B cell (primary cell): Measurements from ENCODE around the gene RAP1GAP. TPM values are rescaled to one million over a fixed set of nuclear protein-coding genes. Genes with fewer than 3 reads are reported as not detected.

Experiments
- ATAC-seq: fragments of 200-7000 bp; cut with Tn5 transposase; one replicate; pipeline ENCODE4 v1.10.0; 2021; ENCODE audit warnings: low read depth, mild to moderate bottlenecking, moderate number of reproducible peaks, moderate library complexity
- CTCF ChIA-PET: fragments of 350-600 bp; sonication (Branson Sonifier 250); formaldehyde crosslinking; loops from one replicate; lab custom pipeline; 2021; ENCODE audit warnings: antibody characterized with exemption, inconsistent platforms; lab: Charles Lee
- POLR2A ChIA-PET: fragments of 350-600 bp; sonication (Branson Sonifier 250); formaldehyde crosslinking; loops from one replicate; lab custom pipeline; 2021; ENCODE audit warnings: antibody characterized with exemption; lab: Charles Lee
- DNase-seq: peaks from one replicate; pipeline ENCODE4 v3.0.0; 2013
- H2AFZ ChIP-seq: 2 replicates; pipeline ENCODE4 v1.6.1; 2012; ENCODE audit warnings: mild to moderate bottlenecking, low read depth, low read length; ENCODE audit not compliant: insufficient read depth, poor library complexity, severe bottlenecking
- H3K27ac ChIP-seq, 2 donors: 1 replicate in 1 of 2; 2 replicates in 1 of 2; pipeline ENCODE4 v1.5.1; 2012 to 2013; ENCODE audit warnings: low read length in 2 of 2, mild to moderate bottlenecking in 2 of 2, moderate library complexity in 1 of 2
- H3K27me3 ChIP-seq, 4 experiments: fragments of 200-600 bp in 1 of 4; sonication (generic) in 1 of 4; replicated peaks in 1 of 4; 1 replicate in 2 of 4; 2 replicates in 2 of 4; pipeline versions ENCODE4 v1.6.1 to v1.7.0; 2013 to 2016; ENCODE audit warnings: low read length in 3 of 4, mild to moderate bottlenecking in 2 of 4, mixed read lengths in 1 of 4, moderate library complexity in 1 of 4; ENCODE audit not compliant: insufficient read depth in 4 of 4, control insufficient read depth in 3 of 4; ENCODE audit errors: control extremely low read depth in 1 of 4
- H3K36me3 ChIP-seq, 2 experiments: replicated peaks in 1 of 2; 1 replicate in 1 of 2; 2 replicates in 1 of 2; pipeline versions ENCODE4 v1.6.1 to v1.7.1; 2013; ENCODE audit warnings: low read length in 1 of 2; ENCODE audit not compliant: insufficient read depth in 2 of 2, control insufficient read depth in 1 of 2; ENCODE audit errors: control extremely low read depth in 1 of 2, extremely low read depth in 1 of 2
- H3K4me1 ChIP-seq, 2 donors: fragments of 200-600 bp in 1 of 2; sonication (generic) in 1 of 2; 1 replicate in 1 of 2; 2 replicates in 1 of 2; pipeline versions ENCODE4 v1.5.1 to v1.6.1; 2013 to 2017; ENCODE audit warnings: low read length in 2 of 2; ENCODE audit not compliant: control insufficient read depth in 2 of 2, insufficient read depth in 2 of 2
- H3K4me2 ChIP-seq: replicated peaks from 2 replicates; pipeline ENCODE3; 2012; ENCODE audit warnings: mild to moderate bottlenecking, low read depth, low read length; ENCODE audit not compliant: poor library complexity, severe bottlenecking
- H3K4me3 ChIP-seq, 5 experiments: fragments of 200-600 bp in 1 of 5; sonication (generic) in 1 of 5; 1 replicate in 3 of 5; 2 replicates in 2 of 5; pipeline versions ENCODE4 v1.5.1 to v1.7.0; 2011 to 2016; ENCODE audit warnings: low read length in 4 of 5, mild to moderate bottlenecking in 4 of 5, low read depth in 2 of 5, control low read depth in 1 of 5, moderate library complexity in 1 of 5; ENCODE audit not compliant: insufficient read depth in 1 of 5; ENCODE audit errors: control extremely low read depth in 1 of 5, extremely low read depth in 1 of 5
- H3K79me2 ChIP-seq: fragments of 200-600 bp; sonication (generic); one replicate; pipeline ENCODE4 v1.6.0; 2016; ENCODE audit warnings: low read length; ENCODE audit not compliant: control insufficient read depth, insufficient read depth
- H3K9ac ChIP-seq: fragments of 200-600 bp; sonication (generic); 2 replicates; pipeline ENCODE4 v1.6.1; 2017; ENCODE audit warnings: mild to moderate bottlenecking, low read length, moderate library complexity
- H3K9me3 ChIP-seq, 3 donors: one replicate each; pipeline versions ENCODE4 v1.6.1 to v1.7.1; 2013; ENCODE audit warnings: low read length in 2 of 3; ENCODE audit not compliant: control insufficient read depth in 2 of 3, insufficient read depth in 1 of 3; ENCODE audit errors: control extremely low read depth in 1 of 3
- H4K20me1 ChIP-seq: 2 replicates; pipeline ENCODE4 v1.6.0; 2012; ENCODE audit warnings: mild to moderate bottlenecking, low read length; ENCODE audit not compliant: insufficient read depth, control insufficient read depth, poor library complexity, severe bottlenecking
- H3K27ac Mint-ChIP-seq: one replicate; pipeline ENCODE4 v1.8.0; 2021; ENCODE audit warnings: mixed read lengths
- H3K27me3 Mint-ChIP-seq: one replicate; pipeline ENCODE4 v1.8.0; 2021; ENCODE audit warnings: mixed read lengths
- H3K4me1 Mint-ChIP-seq: one replicate; pipeline ENCODE4 v1.8.0; 2021; ENCODE audit warnings: mixed read lengths
- H3K4me3 Mint-ChIP-seq: one replicate; pipeline ENCODE4 v1.8.0; 2021; ENCODE audit warnings: mixed read lengths
- H3K9me3 Mint-ChIP-seq: one replicate; pipeline ENCODE4 v1.8.0; 2022; ENCODE audit warnings: mixed read lengths; ENCODE audit not compliant: insufficient read depth
- EZH2 ChIP-seq: IDR thresholded peaks from 2 replicates; pipeline ENCODE4 v1.6.1; 2012; ENCODE audit warnings: borderline replicate concordance, low read depth, mild to moderate bottlenecking, moderate library complexity, low read length; ENCODE audit not compliant: insufficient read depth, poor library complexity, severe bottlenecking
- WGBS: methylation state at CpG from one replicate; pipeline ENCODE4 v1.1.5; 2013; ENCODE audit warnings: missing lambda C conversion rate; ENCODE audit not compliant: insufficient coverage; 5-methylcytosine and 5-hydroxymethylcytosine counted together
- intact Hi-C: fragments of 100-400 bp; cut with micrococcal nuclease; formaldehyde crosslinking; loops from one replicate; pipeline ENCODE4 v1.10.0; 2022
- polyA plus RNA-seq: library from polyadenylated mRNA; depleted of rRNA; stranded (reverse); fragments of >200 nt; gene quantifications from 2 replicates; pipeline ENCODE4 v1.2.3, GENCODE V29; 2012
- total RNA-seq, 2 donors: library from RNA; stranded (reverse); fragments of 120-200 nt in 1 of 2; gene quantifications; 1 replicate in 1 of 2; 2 replicates in 1 of 2; pipeline versions ENCODE4 v1.2.3 to v1.2.4, GENCODE V29; 2013 to 2022
- TF ChIP-seq, protein P1 (sequence below): fragments of 200-600 bp; IDR thresholded peaks from one replicate; pipeline ENCODE4 v1.8.0; 2022; ENCODE audit warnings: antibody characterized with exemption, mild to moderate bottlenecking

Gene RAP1GAP
- total and polyA plus RNA-seq, 2 donors (not counting 1 experiment from before 2014, with no cell fraction given): 0.07 to 0.09 TPM

DNA sequence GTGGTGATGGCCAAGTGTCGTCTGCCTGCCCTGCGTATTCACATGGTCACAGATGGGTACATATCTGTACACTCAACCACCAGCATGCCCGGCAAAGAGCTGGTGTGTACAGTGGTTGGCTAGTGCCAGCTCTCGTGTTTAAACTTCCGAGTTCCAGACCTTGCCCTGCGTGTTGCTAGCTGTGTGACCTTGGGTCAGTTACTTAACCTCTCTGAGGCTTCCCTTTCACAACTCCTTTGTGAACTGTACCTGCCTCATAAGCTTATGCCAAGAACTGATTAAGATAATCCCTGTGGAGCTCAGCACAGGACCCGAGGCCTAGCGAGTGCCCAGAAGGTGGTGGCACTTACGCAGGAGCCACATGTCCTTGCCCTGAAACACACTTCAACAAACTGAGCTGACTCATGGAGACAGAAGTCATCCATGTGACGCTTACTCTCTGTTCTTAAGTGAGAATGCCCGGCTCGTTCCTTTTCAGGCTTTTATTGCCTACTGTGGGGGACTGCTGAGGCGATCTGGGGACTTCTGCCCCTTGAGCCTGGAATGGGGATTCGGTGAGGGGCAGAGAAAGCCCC, 104.5 kb downstream of the RAP1GAP start:
- Histone ChIP-seq H3K4me1 (no peaks in the 10 kb centered on the region), H3K27me3 (no peaks in the 10 kb centered on the region), H4K20me1 (no peaks in the 10 kb centered on the region), H3K36me3 (no peaks in the 10 kb centered on the region), H3K9me3 (no peaks in the 10 kb centered on the region), H3K27ac (no peak overlapping the region), H3K4me2 (no peak overlapping the region), H3K9ac (no peak overlapping the region), H3K4me3 (no peak overlapping the region), H3K79me2 (no peaks in the 10 kb centered on the region), H2AFZ (no peak overlapping the region)
- TF ChIP-seq EZH2: no peak
- TF ChIP-seq, protein P1, sequence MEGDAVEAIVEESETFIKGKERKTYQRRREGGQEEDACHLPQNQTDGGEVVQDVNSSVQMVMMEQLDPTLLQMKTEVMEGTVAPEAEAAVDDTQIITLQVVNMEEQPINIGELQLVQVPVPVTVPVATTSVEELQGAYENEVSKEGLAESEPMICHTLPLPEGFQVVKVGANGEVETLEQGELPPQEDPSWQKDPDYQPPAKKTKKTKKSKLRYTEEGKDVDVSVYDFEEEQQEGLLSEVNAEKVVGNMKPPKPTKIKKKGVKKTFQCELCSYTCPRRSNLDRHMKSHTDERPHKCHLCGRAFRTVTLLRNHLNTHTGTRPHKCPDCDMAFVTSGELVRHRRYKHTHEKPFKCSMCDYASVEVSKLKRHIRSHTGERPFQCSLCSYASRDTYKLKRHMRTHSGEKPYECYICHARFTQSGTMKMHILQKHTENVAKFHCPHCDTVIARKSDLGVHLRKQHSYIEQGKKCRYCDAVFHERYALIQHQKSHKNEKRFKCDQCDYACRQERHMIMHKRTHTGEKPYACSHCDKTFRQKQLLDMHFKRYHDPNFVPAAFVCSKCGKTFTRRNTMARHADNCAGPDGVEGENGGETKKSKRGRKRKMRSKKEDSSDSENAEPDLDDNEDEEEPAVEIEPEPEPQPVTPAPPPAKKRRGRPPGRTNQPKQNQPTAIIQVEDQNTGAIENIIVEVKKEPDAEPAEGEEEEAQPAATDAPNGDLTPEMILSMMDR: no peak
- Mint-ChIP-seq H3K9me3 (no peaks in the 10 kb centered on the region), H3K27ac (no peak overlapping the region), H3K4me1 (no peaks in the 10 kb centered on the region), H3K4me3 (no peak overlapping the region), H3K27me3 (no peaks in the 10 kb centered on the region)
- DNase-seq (no peak), ATAC-seq (no peak)
- ChIA-PET POLR2A (no interaction called here), CTCF (interaction anchor here (0.9 to 1.0 kb wide), 2 partner anchors 12 to 294 kb away, joined by 3 read pairs; no protein-coding TSS in a partner anchor)
- WGBS: 89% methylated on average over 12 of the region's 14 CpGs
- intact Hi-C loops: no loop called here

DNA sequence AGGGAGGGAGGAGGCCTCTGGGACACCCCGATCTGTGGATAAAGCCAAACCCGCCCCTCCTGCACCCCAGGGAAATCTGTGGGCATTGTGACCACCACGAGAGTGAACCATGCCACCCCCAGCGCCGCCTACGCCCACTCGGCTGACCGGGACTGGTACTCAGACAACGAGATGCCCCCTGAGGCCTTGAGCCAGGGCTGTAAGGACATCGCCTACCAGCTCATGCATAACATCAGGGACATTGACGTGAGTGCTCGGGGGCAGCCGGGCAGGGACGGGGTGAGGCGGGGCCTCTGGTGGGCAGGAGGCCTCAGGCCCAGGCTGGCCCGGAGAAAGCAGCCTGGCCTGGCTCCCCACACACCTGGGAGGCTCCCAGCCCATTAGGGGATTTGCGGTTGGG, 105.2 kb downstream of the RAP1GAP start:
- Histone ChIP-seq H3K4me2 (no peak overlapping the region), H3K36me3 (no peaks in the 10 kb centered on the region), H3K9ac (no peak overlapping the region), H3K27ac (no peak overlapping the region), H3K27me3 (no peaks in the 10 kb centered on the region), H3K4me1 (no peaks in the 10 kb centered on the region), H4K20me1 (no peaks in the 10 kb centered on the region), H3K9me3 (no peaks in the 10 kb centered on the region), H3K79me2 (no peaks in the 10 kb centered on the region), H2AFZ (no peak overlapping the region), H3K4me3 (no peak overlapping the region)
- Mint-ChIP-seq H3K27ac (no peak overlapping the region), H3K4me3 (no peak overlapping the region), H3K9me3 (no peaks in the 10 kb centered on the region), H3K4me1 (no peaks in the 10 kb centered on the region), H3K27me3 (no peaks in the 10 kb centered on the region)
- intact Hi-C loops: no loop called here
- TF ChIP-seq EZH2: no peak
- TF ChIP-seq, protein P1: no peak
- POLR2A ChIA-PET: no interaction called here
- WGBS: 89% methylated on average over 17 of the region's 17 CpGs
- ATAC-seq (no peak), DNase-seq (no peak)
- CTCF ChIA-PET: interaction anchor here (1.0 kb wide), 1 partner anchor 294 kb away, joined by 3 read pairs; no protein-coding TSS in a partner anchor
